Choroid plexus epithelial cell (primary cell): ENCODE results near the gene IDE.
"Not testable (repeated sequence)": the region's sequence is repeated elsewhere in the genome, so short reads cannot be mapped to it uniquely, and the experiment has no call there.

Experiments
- DNase-seq: peaks from one replicate; pipeline ENCODE4 v3.0.0-alpha.2; 2010; ENCODE audit warnings: low read depth
- H3K4me3 ChIP-seq: 2 replicates; pipeline ENCODE4 v1.5.1; 2011; ENCODE audit warnings: low read depth, mild to moderate bottlenecking, control low read depth, low read length, moderate library complexity
- TF ChIP-seq, protein P1 (sequence below): conservative IDR thresholded peaks from 2 replicates; pipeline ENCODE4 v1.5.1; 2011; ENCODE audit warnings: low read depth, mild to moderate bottlenecking, control low read depth, inconsistent platforms, low read length, moderate library complexity

The IDE gene

GRCh38 chr10:92574548-92575261 is 812 bp upstream of the IDE start:
- TF ChIP-seq, protein P1, sequence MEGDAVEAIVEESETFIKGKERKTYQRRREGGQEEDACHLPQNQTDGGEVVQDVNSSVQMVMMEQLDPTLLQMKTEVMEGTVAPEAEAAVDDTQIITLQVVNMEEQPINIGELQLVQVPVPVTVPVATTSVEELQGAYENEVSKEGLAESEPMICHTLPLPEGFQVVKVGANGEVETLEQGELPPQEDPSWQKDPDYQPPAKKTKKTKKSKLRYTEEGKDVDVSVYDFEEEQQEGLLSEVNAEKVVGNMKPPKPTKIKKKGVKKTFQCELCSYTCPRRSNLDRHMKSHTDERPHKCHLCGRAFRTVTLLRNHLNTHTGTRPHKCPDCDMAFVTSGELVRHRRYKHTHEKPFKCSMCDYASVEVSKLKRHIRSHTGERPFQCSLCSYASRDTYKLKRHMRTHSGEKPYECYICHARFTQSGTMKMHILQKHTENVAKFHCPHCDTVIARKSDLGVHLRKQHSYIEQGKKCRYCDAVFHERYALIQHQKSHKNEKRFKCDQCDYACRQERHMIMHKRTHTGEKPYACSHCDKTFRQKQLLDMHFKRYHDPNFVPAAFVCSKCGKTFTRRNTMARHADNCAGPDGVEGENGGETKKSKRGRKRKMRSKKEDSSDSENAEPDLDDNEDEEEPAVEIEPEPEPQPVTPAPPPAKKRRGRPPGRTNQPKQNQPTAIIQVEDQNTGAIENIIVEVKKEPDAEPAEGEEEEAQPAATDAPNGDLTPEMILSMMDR = peak; percentile 36
- DNase-seq = peak; percentile 22

DNA sequence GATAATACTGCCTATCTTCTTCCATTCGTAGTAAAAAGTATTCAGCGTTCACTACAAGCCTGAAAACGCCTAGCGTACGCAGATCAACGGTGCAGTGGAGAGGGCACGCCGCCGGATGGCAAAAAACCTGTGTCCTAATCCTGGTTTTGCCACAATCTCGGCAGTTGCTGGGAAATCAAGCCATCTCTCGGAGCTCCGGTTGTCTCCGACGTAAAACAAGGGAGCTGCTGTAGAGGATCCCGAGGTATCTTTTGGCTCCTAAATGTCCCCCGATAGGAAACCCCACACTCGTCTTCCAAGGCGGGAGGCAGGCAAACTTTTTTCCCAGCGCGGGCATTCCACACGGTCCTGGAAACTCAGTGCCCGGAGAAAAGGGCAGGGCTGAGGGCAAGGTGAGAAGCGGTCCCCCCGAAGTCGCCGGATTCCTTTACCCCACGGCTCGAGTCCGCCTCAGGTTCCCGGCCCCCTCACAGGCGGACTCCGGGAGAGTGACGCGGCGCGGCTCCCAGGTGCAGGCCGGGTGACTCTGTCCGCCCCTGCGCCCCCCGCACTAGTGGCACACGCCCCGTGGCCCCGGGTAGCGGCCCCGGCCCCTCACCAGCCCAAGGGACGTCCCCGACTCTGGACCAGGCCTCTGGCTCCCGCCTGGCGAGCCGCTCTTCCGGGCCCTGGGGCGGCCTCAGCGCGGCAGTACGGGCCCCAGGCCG is 649 bp downstream of the IDE start:
- TF ChIP-seq, protein P1 = peak; percentile 29
- H3K4me3 ChIP-seq = peak overlapping the region; percentile 88
- peak; percentile 54 for DNase-seq

More at GRCh38 chr10:92574548-92575261, 812 bp upstream of the IDE start:
- peak overlapping the region; percentile 88 for H3K4me3 ChIP-seq

GRCh38 chr10:92572362-92573090 is 1.4 kb downstream of the IDE start:
- TF ChIP-seq, protein P1 = no peak
- H3K4me3 ChIP-seq = peak overlapping the region; percentile 88
- no peak for DNase-seq

DNA sequence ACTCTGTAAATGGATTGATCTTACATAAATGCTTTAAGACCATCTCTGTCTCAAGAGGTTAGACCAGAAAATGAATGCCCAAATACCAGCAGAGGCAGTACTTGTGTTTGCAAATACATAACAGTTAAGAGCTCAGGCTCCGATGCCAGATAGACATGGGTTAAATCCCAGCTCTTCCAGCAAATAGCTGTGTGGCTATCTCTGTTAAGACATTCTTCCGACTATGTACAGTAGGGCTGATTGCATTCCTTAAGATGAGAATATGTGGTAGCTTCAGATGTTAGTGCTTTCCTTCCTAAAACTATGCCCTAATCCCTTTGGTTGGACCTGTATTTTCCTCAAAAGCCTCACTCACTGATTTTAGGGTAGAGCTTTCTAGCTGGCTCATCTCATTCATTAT is 2.2 kb downstream of the IDE start:
- no peak overlapping the region for H3K4me3 ChIP-seq
- DNase-seq = peak; percentile 59
- TF ChIP-seq, protein P1 = no peak

GRCh38 chr10:92569663-92570062 is 4.2 kb downstream of the IDE start:
- not testable (repeated sequence) for H3K4me3 ChIP-seq

DNA sequence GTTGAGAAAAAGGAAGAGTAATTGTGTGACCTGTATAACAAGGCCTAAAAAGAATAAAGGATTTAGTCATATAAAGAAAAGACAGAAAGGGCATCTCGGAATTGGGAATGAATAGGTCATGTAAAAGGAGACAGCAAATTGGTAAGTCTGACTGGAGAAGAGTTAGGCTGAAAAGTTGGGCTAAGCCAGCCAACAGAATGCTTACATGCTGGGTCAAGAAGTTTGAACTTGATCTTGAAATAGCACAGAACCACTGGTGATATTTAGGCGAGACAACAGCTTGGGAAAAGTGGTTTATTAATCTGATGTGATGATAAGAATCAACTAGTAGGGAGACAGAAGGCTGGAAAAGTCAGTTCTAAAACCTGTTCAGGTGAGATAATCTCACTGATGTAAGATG is 4.8 kb downstream of the IDE start:
- TF ChIP-seq, protein P1 = no peak
- peak; percentile 67 for DNase-seq
- no peak overlapping the region for H3K4me3 ChIP-seq

More at GRCh38 chr10:92569663-92570062, 4.2 kb downstream of the IDE start:
- not testable (repeated sequence) for DNase-seq

DNA sequence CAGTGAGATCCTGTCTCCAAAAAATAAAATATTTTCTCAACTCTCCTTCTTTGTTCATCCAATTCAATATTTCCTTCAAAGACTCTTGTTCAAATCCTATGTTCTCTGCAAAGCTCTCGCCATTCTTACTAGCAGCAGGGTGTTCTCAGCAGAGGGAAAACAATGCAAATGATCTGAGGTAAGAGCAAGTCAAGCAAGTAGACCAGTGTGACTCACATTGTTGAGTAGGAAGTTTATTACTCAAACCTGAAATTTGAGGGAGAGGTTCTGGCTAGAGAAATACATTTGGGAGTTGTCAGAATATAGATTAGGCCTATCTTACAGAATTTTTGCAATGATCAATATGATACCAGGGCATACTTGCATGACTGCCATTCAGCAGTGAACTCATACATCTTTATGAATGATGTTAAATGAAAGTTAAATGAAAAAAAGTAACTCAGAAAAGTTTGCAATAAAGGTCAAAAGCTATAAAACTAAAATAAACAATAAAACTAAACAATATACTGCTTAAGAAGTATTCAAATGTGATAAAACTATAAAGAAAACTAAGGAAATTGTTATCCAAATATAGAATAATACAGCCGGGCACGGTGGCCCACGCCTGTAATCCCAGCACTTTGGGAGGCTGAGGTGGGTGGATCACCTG is 5.8 kb downstream of the IDE start:
- DNase-seq = peak; percentile 83
- no peak overlapping the region for H3K4me3 ChIP-seq
- TF ChIP-seq, protein P1 = no peak
